T47D (cell line): ENCODE results near the gene NOTUM.

Experiments
- DNase-seq, 2 experiments: peaks; one replicate each; pipeline versions ENCODE4 v3.0.0 to v3.0.0-alpha.2; 2011 to 2012; ENCODE audit warnings: low read depth in 1 of 2, low spot score in 1 of 2
- JUND ChIP-seq: IDR thresholded peaks from 2 replicates; pipeline ENCODE4 v1.6.1; 2012; ENCODE audit warnings: low read depth
- in situ Hi-C: cut with HindIII; loops from 2 replicates; pipeline ENCODE4 v1.10.0; 2016; ENCODE audit warnings: low sequenced_read_pairs, low pct_unique_long_range_greater_than_20kb

Gene NOTUM

DNA sequence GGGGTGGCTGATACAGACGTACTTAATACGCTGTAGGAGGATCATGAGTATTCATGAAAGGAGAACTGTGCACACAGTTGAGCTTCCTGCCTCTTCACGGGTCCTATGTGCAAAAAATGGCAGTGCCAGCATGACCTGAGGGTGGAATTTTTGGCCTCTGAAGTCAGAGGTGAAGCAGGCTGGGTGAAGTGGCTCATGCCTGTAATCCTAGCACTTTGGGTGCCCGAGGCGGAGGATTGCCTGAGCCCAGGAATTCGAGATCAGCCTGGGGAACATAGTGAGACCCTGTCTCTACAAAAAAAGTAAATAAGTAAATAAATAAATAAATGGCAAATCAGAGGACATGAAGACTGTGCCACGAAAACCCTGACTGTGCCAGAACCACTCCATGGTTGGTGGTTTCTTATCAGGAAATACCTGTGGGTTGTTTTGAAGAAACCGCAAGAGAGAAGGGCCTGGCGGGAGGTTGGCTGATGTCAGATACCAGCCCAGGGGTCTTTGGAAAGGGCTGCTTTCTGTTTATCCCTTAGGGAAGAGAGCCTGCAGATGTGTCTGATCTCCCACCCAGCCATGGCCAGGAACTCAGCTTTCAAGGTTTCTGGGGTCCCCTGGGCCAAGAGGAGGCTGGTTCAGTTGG lies 19.8 kb upstream of the NOTUM start:
- in situ Hi-C loops = no loop called here
- no peak for TF ChIP-seq JUND
- DNase-seq = peak in 1 of 2 experiments; percentile 53

- no peak for DNase-seq
- in situ Hi-C loops = no loop called here
- TF ChIP-seq JUND = no peak
Observed at GRCh38 chr17:81980122-81980521, 19.1 kb upstream of the NOTUM start.

GRCh38 chr17:81978524-81979298 lies 17.7 kb upstream of the NOTUM start:
- in situ Hi-C loops = no loop called here

DNA sequence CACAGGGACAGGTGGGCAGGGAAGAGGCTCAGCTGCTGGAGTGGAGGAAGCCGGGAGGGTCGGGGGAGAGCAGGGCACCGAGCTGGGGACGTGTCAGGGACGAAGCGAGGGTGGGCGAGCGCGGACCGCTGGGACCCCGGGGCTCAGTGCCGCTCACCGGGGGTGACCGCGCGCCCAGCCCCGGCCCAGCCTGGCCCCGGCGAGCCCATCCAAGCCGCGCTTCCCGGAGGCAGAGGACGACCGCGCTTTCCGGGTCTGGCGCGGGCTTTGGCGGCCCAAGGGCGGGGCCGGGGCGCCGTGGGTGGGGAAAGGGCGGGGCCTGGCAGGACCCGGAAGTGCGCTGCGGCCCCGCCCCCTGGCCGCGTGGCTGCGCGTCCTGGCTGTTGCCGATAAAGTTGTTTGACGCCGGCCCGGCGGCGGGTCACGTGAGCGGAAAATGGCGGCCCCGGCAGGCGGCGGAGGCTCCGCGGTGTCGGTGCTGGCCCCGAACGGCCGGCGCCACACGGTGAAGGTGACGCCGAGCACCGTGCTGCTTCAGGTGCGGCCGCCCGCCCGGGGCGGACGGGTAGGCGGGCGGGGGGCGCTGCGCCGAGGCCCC lies 16.3 kb upstream of the NOTUM start, which contains the start of gene ASPSCR1:
Gene ASPSCR1, plus strand, starts transcription at position 419 of the 598 bp plus-strand sequence. Its CDS starts 18 bp downstream, at position 437.
- TF ChIP-seq JUND = no peak
- in situ Hi-C loops = no loop called here
- DNase-seq = peak; percentile 69 to 95

More at GRCh38 chr17:81978524-81979298, 17.7 kb upstream of the NOTUM start:
- no peak for TF ChIP-seq JUND
- DNase-seq = no peak

- peak in 1 of 2 experiments; percentile 53 for DNase-seq
- no peak for TF ChIP-seq JUND
- in situ Hi-C loops = no loop called here
Observed at GRCh38 chr17:81976332-81977210, 15.6 kb upstream of the NOTUM start.

- no peak for TF ChIP-seq JUND
- in situ Hi-C loops = no loop called here
- DNase-seq = no peak
Observed at GRCh38 chr17:81973432-81973831, 12.4 kb upstream of the NOTUM start.

DNA sequence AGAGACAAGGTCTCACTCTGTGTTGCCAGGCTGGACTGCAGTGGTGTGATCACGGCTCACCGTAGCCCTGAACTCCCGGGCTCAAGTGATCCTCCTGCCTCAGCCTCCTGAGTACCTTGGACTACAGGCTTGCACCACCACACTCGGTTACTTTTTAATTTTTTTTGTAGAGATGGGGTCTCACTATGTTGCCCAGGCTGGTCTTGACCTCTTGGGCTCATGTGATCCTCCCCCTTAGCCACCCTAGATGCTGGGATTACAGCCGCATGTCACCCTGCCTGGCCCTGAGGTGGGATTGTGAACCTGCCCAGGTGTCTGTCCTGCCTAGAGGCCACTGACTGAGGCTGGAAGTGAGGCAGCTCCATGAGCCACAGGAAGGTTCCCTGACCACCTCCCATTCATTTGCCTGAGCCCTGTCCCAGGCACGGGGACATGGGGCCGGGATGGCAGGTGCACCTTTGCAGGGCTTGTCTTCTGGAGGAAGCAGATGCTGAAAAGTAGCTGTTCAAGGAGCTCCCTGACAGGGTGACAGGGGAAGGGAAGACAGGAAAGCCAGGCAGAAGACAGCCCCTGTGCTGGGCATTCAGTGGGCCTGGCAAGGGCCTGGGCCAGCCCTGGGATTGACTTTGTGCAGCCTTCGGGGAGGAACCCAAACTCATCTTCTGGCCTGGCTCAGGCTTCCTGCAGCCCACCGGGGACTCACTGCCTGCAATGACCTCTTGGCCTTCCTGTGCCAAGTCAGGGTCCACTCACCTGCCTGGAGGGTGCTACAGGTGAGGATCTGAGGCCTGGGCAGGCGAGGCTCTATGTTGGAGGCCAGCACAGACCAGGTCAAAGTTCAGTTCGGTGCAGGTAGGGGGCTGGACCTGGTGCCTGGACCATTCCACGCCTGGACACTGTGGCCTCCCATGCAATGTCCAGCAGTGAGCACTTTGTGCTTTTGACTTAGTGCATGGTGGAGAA lies 8.1 kb upstream of the NOTUM start:
- in situ Hi-C loops = no loop called here
- TF ChIP-seq JUND = no peak

GRCh38 chr17:81968396-81968745 lies 7.4 kb upstream of the NOTUM start:
- DNase-seq = no peak
- in situ Hi-C loops = no loop called here

More for the DNA sequence above, 8.1 kb upstream of the NOTUM start:
- DNase-seq = no peak

GRCh38 chr17:81967533-81968395 lies 6.8 kb upstream of the NOTUM start:
- in situ Hi-C loops = no loop called here
- no peak for TF ChIP-seq JUND
- DNase-seq = peak; percentile 62 to 73

More at GRCh38 chr17:81968396-81968745, 7.4 kb upstream of the NOTUM start:
- no peak for TF ChIP-seq JUND

DNA sequence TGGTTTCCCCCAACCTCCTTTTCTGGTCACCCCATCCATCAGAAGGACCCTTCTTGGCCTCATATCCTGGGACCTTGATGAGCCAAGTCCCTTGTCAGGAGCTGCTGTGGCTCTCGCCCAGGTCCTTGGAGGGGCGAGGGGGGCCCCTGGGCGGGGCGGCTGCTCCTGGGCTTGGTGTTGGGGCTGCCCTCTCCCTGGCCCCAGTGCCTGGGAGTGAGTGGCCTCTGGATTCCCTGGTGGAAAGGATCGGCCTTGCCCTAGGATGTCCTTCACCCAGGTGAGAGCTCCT lies 6.2 kb upstream of the NOTUM start:
- no peak for TF ChIP-seq JUND
- in situ Hi-C loops = no loop called here
- no peak for DNase-seq
